ENCODE measurements around the gene AKAP13. TPM values are rescaled to one million over a fixed set of nuclear protein-coding genes. Genes with fewer than 3 reads are reported as not detected.

The AKAP13 gene
- total and polyA plus RNA-seq, 7 donors, result 21.6 to 142 (median 98.5) TPM

- peak overlapping the region in 1 of 4 donors; percentile 58 for H3K27ac ChIP-seq
Measured at GRCh38 chr15:85412066-85412465, 31.7 kb downstream of the AKAP13 start.

GRCh38 chr15:85412956-85413854 lies 32.8 kb downstream of the AKAP13 start:
- intact Hi-C loops (cut with DNase I), result no loop called here
- H3K9me3 ChIP-seq, result no peaks in the 10 kb centered on the region
- no peak overlapping the region for H3K4me3 ChIP-seq
- peaks cover 0 to 48% (median 23%) of the 10 kb centered on the region in 4 donors for H3K4me1 ChIP-seq
- H3K27me3 ChIP-seq, result no peaks in the 10 kb centered on the region
- TF ChIP-seq CTCF (IDR thresholded peaks at IDR 0.05) (no peak), POLR2AphosphoS5 (IDR thresholded peaks at IDR 0.05) (peak in 1 of 4 donors; percentile 62)
- peak; percentile 85 for DNase-seq
- H3K27ac ChIP-seq, result peak overlapping the region; percentile 26 to 65 (median 58)
- H3K36me3 ChIP-seq, result no peaks in the 10 kb centered on the region
- WGBS, 2 donors, result 55 to 61% methylated on average over 14 of the region's 14 CpGs

More at GRCh38 chr15:85412066-85412465, 31.7 kb downstream of the AKAP13 start:
- H3K4me3 ChIP-seq, result no peak overlapping the region
- 38 to 55% methylated on average over 3 of the region's 3 CpGs for WGBS, 2 donors
- intact Hi-C loops (cut with DNase I), result no loop called here
- H3K36me3 ChIP-seq, result no peaks in the 10 kb centered on the region
- H3K27me3 ChIP-seq, result no peaks in the 10 kb centered on the region
- no peak for TF ChIP-seq POLR2A (IDR thresholded peaks at IDR 0.05)
- no peak for TF ChIP-seq EP300 (IDR thresholded peaks at IDR 0.05)
- TF ChIP-seq POLR2AphosphoS5 (IDR thresholded peaks at IDR 0.05), result no peak
- no peak for TF ChIP-seq CTCF (IDR thresholded peaks at IDR 0.05)
- peaks cover 0 to 59% (median 33%) of the 10 kb centered on the region in 4 donors for H3K4me1 ChIP-seq
- no peaks in the 10 kb centered on the region for H3K9me3 ChIP-seq
- no peak for DNase-seq

- Histone ChIP-seq H3K4me1 (peaks cover 0 to 43% (median 24%) of the 10 kb centered on the region in 4 donors), H3K4me3 (no peak overlapping the region), H3K36me3 (no peaks in the 10 kb centered on the region), H3K27ac (peak overlapping the region in 3 of 4 donors; percentile 58 to 65 (median 58)), H3K9me3 (no peaks in the 10 kb centered on the region), H3K27me3 (no peaks in the 10 kb centered on the region)
- 70 to 80% methylated on average over 4 of the region's 4 CpGs for WGBS, 2 donors
- TF ChIP-seq POLR2AphosphoS5 (IDR thresholded peaks at IDR 0.05) (no peak), POLR2A (IDR thresholded peaks at IDR 0.05) (no peak), EP300 (IDR thresholded peaks at IDR 0.05) (no peak), CTCF (IDR thresholded peaks at IDR 0.05) (no peak)
- intact Hi-C loops (cut with DNase I), result no loop called here
- no peak for DNase-seq
Measured at GRCh38 chr15:85414037-85414436, 33.6 kb downstream of the AKAP13 start.

- Histone ChIP-seq H3K27me3 (no peaks in the 10 kb centered on the region), H3K27ac (peak overlapping the region in 3 of 4 donors; percentile 58 to 65 (median 58)), H3K9me3 (no peaks in the 10 kb centered on the region), H3K4me1 (peaks cover 0 to 43% (median 24%) of the 10 kb centered on the region in 4 donors), H3K4me3 (no peak overlapping the region), H3K36me3 (no peaks in the 10 kb centered on the region)
- DNase-seq, result no peak
- intact Hi-C loops (cut with DNase I), result no loop called here
- TF ChIP-seq EP300 (IDR thresholded peaks at IDR 0.05) (no peak), CTCF (IDR thresholded peaks at IDR 0.05) (peak in 1 of 4 experiments; percentile 23)
Measured at GRCh38 chr15:85414495-85414894, 34.1 kb downstream of the AKAP13 start.
